Subcutaneous preadipocyte (primary cell): ENCODE data around the gene HES3. TPM values are rescaled to one million over a fixed set of nuclear protein-coding genes. Genes with fewer than 3 reads are reported as not detected.

Experiments
- total RNA-seq: library from RNA; depleted of rRNA; stranded (reverse); fragments of >200 nt; gene quantifications from 2 replicates; pipeline ENCODE4 v1.2.3, GENCODE V29; 2012

The HES3 gene
- not detected in 2 replicates for total RNA-seq

GRCh38 chr1:6243993-6244392, at the start of gene HES3:
Gene HES3 (plus strand): TSS chr1:6244179. CDS start chr1:6244366, 187 bp downstream.

DNA sequence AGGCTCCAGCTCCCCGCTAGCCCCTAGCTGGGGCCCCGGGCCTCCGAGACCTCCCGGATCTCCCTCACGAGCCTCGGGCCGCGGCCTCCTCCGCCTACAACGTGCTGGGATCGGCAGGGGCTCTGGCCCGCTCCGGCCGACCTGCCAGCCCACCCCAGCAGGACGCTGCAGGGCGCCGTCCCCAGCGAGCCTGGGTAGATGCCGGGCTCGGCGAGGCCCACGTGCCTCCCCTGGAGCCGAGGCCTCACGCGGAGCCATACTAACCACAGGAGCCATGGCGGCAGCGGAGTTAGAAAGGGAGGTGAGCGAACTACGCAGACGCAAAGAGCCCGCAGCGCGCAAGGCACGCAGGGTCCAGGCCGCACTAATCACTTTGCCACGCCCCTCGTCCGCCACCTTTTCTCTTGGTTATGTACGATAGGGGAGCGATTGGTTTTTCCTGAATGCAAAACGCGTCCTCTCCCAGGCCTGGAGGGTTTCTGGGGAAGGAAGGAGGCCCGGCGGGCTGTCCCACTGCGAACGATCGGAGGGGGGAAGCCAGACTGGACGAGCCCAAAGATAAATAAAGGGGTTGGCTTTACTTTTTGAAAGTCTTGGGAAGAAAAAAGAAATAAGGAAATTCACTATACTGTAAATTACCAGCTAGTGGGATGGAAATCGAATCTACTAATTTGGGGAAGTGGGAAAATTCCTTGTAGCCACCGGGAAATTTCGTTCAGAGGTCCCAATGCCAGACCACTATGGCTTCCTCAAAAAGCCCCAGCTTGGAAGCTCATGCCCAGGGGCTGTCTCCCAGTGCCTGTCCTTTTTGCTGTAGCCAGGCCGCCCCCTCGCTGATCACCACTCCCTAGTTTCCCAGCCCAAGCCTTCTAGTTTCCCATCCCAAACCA, 44.4 kb upstream of the HES3 start, which contains the start of gene RPL22:
TSS of gene RPL22 (minus strand) at position 298 of the 890 bp plus-strand sequence. CDS start at position 276, 22 bp downstream.

GRCh38 chr1:6205849-6206519, 38.0 kb upstream of the HES3 start, which contains the start of gene RNF207:
Gene RNF207 (plus strand): TSS chr1:6206119. CDS start chr1:6206536, 417 bp downstream.

GRCh38 chr1:6260961-6261614, 17.1 kb downstream of the HES3 start, which contains the start of gene GPR153:
Gene GPR153 (minus strand): TSS chr1:6261098. CDS start chr1:6254905, 6,193 bp downstream.

Other genes starting within 250 kb of the HES3 start
- gene KCNAB2, start 198.3 kb upstream of the HES3 start, total RNA-seq = 2.9 and 4.1 TPM in 2 replicates
- gene CHD5, start 63.9 kb upstream of the HES3 start, total RNA-seq = under 0.01 TPM in 2 replicates
- 76.8 and 131 TPM in 2 replicates for gene RPL22, start 44.6 kb upstream of the HES3 start, total RNA-seq
- 2.6 and 3.7 TPM in 2 replicates for gene RNF207, start 38.1 kb upstream of the HES3 start, total RNA-seq
- gene ICMT, start 8.2 kb upstream of the HES3 start, total RNA-seq = 57.7 and 75.5 TPM in 2 replicates
- 3.3 and 3.7 TPM in 2 replicates for gene GPR153, start 16.9 kb downstream of the HES3 start, total RNA-seq
- gene ACOT7, start 149.6 kb downstream of the HES3 start, total RNA-seq = 28.2 and 29.8 TPM in 2 replicates
- under 0.01 TPM in 1 of 2 replicates, not detected in the other for gene HES2, start 175.7 kb downstream of the HES3 start, total RNA-seq
- not detected in 2 replicates for gene ESPN, start 180.6 kb downstream of the HES3 start, total RNA-seq
- gene TNFRSF25, start 222.0 kb downstream of the HES3 start, total RNA-seq = 0.37 and 3.1 TPM in 2 replicates
- 0.37 and 10.6 TPM in 2 replicates for gene PLEKHG5, start 247.5 kb downstream of the HES3 start, total RNA-seq